Bronchial epithelial cell (primary cell): ENCODE measurements around the gene SLC6A6. TPM values are rescaled to one million over a fixed set of nuclear protein-coding genes. Genes with fewer than 3 reads are reported as not detected.
A peak's percentile ranks its signal among the peaks of the same experiment; 100 is the strongest.

Experiments
- DNase-seq: peaks from one replicate; pipeline ENCODE4 v3.0.0-alpha.2; 2010; ENCODE audit warnings: low read depth
- FAIRE-seq: peaks from 2 replicates; lab custom pipeline; 2011; peaks lifted over from hg19 to GRCh38; lab: Jason Lieb, UNC
- H3K27me3 ChIP-seq: 2 replicates; pipeline ENCODE4 v1.5.1; 2011; ENCODE audit warnings: low read length; ENCODE audit not compliant: control insufficient read depth, insufficient read depth
- H3K36me3 ChIP-seq: 2 replicates; pipeline ENCODE4 v1.5.1; 2011; ENCODE audit warnings: low read length; ENCODE audit not compliant: control insufficient read depth, insufficient read depth
- H3K4me3 ChIP-seq: 2 replicates; pipeline ENCODE4 v1.5.1; 2011; ENCODE audit warnings: mild to moderate bottlenecking, low read depth, low read length, control low read depth
- CTCF ChIP-seq: IDR thresholded peaks from 2 replicates; pipeline ENCODE4 v1.5.1; 2011; ENCODE audit warnings: mild to moderate bottlenecking, moderate library complexity, low read length, control low read depth, inconsistent platforms; ENCODE audit not compliant: insufficient read depth, severe bottlenecking
- total RNA-seq: library from RNA; depleted of rRNA; stranded (reverse); fragments of >200 nt; gene quantifications from 2 replicates; pipeline ENCODE4 v1.2.1, GENCODE V29; 2014

The SLC6A6 gene
- total RNA-seq, 1 donor from 2014 or later = 13.2 TPM

GRCh38 chr3:14364580-14365292 is 37.7 kb upstream of the SLC6A6 start:
- Histone ChIP-seq H3K36me3 (no peaks in the 10 kb centered on the region), H3K4me3 (no peak overlapping the region), H3K27me3 (peaks cover 6% of the 10 kb centered on the region)
- TF ChIP-seq CTCF = no peak
- no peak for FAIRE-seq
- no peak for DNase-seq

GRCh38 chr3:14366248-14366647 is 36.2 kb upstream of the SLC6A6 start:
- DNase-seq (no peak), FAIRE-seq (peak; percentile 23)
- no peak for TF ChIP-seq CTCF
- peaks cover 6% of the 10 kb centered on the region for H3K27me3 ChIP-seq
- H3K4me3 ChIP-seq = no peak overlapping the region
- no peaks in the 10 kb centered on the region for H3K36me3 ChIP-seq

GRCh38 chr3:14366915-14367823 is 35.2 kb upstream of the SLC6A6 start:
- H3K36me3 ChIP-seq = no peaks in the 10 kb centered on the region
- no peak for TF ChIP-seq CTCF
- no peak for DNase-seq
- no peak for FAIRE-seq
- no peak overlapping the region for H3K4me3 ChIP-seq
- H3K27me3 ChIP-seq = peaks cover 6% of the 10 kb centered on the region

- no peak for TF ChIP-seq CTCF
- no peak overlapping the region for H3K4me3 ChIP-seq
- DNase-seq = no peak
- H3K36me3 ChIP-seq = no peaks in the 10 kb centered on the region
- no peak for FAIRE-seq
- peaks cover 6% of the 10 kb centered on the region for H3K27me3 ChIP-seq
These were observed 34.3 kb upstream of the SLC6A6 start for GRCh38 chr3:14368146-14368545.

GRCh38 chr3:14368885-14369284 is 33.5 kb upstream of the SLC6A6 start:
- Histone ChIP-seq H3K27me3 (peaks cover 6% of the 10 kb centered on the region), H3K4me3 (no peak overlapping the region), H3K36me3 (no peaks in the 10 kb centered on the region)
- no peak for TF ChIP-seq CTCF
- no peak for FAIRE-seq
- DNase-seq = no peak
